A673 (cell line): ENCODE measurements around the gene SLC2A8.

Experiments used
- EZH2 ChIP-seq: fragments of 200-600 bp; sonication (generic); IDR thresholded peaks from 2 replicates; pipeline ENCODE4 v1.6.1; 2017; ENCODE audit warnings: borderline replicate concordance, low read depth, mild to moderate bottlenecking, mixed read lengths, antibody characterized with exemption, low read length; ENCODE audit not compliant: poor library complexity, severe bottlenecking
- TF ChIP-seq, protein P1 (sequence below): fragments of 300-800, 200-600 bp; sonication (generic); conservative IDR thresholded peaks from 2 replicates; pipeline ENCODE4 v1.5.1; 2017; ENCODE audit warnings: low read depth, mild to moderate bottlenecking, antibody characterized with exemption, low read length, moderate library complexity, mixed read lengths

- TF ChIP-seq, protein P1, sequence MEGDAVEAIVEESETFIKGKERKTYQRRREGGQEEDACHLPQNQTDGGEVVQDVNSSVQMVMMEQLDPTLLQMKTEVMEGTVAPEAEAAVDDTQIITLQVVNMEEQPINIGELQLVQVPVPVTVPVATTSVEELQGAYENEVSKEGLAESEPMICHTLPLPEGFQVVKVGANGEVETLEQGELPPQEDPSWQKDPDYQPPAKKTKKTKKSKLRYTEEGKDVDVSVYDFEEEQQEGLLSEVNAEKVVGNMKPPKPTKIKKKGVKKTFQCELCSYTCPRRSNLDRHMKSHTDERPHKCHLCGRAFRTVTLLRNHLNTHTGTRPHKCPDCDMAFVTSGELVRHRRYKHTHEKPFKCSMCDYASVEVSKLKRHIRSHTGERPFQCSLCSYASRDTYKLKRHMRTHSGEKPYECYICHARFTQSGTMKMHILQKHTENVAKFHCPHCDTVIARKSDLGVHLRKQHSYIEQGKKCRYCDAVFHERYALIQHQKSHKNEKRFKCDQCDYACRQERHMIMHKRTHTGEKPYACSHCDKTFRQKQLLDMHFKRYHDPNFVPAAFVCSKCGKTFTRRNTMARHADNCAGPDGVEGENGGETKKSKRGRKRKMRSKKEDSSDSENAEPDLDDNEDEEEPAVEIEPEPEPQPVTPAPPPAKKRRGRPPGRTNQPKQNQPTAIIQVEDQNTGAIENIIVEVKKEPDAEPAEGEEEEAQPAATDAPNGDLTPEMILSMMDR = no peak
- no peak for TF ChIP-seq EZH2
Observed at GRCh38 chr9:127399736-127400269, 2.8 kb downstream of the SLC2A8 start.
